GM21619 (cell line): Measurements from ENCODE around the gene EYA2.
"Not testable (repeated sequence)": the region's sequence is repeated elsewhere in the genome, so short reads cannot be mapped to it uniquely, and the experiment has no call there.

Source experiments
- ATAC-seq: cut with Tn5 transposase; IDR thresholded peaks from one replicate; pipeline ENCODE4 v1.9.1; 2021; ENCODE audit not compliant: unreplicated experiment

The EYA2 gene, protein sequence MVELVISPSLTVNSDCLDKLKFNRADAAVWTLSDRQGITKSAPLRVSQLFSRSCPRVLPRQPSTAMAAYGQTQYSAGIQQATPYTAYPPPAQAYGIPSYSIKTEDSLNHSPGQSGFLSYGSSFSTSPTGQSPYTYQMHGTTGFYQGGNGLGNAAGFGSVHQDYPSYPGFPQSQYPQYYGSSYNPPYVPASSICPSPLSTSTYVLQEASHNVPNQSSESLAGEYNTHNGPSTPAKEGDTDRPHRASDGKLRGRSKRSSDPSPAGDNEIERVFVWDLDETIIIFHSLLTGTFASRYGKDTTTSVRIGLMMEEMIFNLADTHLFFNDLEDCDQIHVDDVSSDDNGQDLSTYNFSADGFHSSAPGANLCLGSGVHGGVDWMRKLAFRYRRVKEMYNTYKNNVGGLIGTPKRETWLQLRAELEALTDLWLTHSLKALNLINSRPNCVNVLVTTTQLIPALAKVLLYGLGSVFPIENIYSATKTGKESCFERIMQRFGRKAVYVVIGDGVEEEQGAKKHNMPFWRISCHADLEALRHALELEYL

GRCh38 chr20:46894579-46894958 lies at the start of gene EYA2:
EYA2 (plus strand) TSS chr20:46894843; CDS start chr20:46990011, 95,168 bp downstream.
- no peak for ATAC-seq

DNA sequence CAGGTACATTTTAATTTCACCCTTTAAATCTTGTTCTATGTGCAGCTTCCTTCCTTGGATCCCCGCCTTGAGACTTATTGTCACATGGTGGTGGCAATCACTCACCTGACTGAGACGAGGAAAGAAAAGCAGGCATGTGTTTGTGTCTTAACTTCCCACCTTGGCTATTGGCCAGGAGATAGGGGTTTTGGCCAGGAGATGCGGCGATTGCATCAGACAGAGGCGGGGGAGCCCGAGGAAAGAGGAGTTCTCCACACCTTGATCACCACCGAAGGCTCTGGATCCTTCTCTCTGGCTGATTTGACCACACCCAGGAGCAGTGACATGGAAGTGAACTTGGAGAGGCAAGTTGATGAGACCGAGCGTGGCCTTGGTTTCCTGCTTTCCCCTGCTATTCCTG lies 49.7 kb upstream of the EYA2 start:
- no peak for ATAC-seq

GRCh38 chr20:46849269-46849668 lies 45.4 kb upstream of the EYA2 start:
- no peak for ATAC-seq

GRCh38 chr20:46849751-46850150 lies 44.9 kb upstream of the EYA2 start:
- no peak for ATAC-seq

GRCh38 chr20:46850416-46850815 lies 44.2 kb upstream of the EYA2 start:
- ATAC-seq, result no peak

DNA sequence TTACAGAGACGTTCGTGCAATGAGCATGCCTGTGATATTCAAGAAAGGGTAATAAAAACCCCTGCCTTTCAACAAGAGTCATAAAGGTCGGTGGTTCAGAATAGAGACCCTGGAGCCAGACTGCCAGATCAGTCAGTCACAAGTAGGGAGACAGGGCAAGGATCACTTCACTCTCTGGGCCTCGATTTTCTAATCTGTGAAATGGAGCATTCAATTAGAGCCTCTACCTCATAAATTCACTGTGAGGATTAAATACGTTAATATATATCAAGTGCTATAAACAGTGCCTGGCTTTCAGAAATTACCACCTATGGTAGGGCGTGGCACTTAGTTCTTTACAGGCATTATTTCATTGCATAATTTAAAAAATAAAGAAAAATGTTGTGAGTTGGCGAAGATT lies 43.7 kb upstream of the EYA2 start:
- no peak for ATAC-seq

- ATAC-seq, result no peak
Observed at GRCh38 chr20:46851746-46852145, 42.9 kb upstream of the EYA2 start.

DNA sequence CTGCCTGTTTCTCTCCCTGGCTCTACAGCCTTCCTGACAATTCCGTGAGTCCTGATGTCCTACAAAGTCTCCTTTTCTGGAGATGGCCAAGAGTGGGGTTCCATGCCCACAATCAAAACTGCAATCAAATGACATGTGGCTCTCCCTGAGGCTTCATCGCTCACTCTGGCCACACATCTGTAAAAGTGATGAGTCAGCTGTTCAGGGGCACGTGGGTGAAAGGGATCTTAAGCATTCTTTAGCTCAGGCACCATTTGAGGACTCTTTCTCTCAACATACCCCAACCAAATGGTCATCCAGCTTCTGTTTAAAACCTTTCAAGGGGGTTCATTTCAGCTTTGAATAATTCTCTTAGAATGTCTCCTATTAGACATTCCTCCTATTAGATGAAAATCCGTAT lies 42.3 kb upstream of the EYA2 start:
- no peak for ATAC-seq

DNA sequence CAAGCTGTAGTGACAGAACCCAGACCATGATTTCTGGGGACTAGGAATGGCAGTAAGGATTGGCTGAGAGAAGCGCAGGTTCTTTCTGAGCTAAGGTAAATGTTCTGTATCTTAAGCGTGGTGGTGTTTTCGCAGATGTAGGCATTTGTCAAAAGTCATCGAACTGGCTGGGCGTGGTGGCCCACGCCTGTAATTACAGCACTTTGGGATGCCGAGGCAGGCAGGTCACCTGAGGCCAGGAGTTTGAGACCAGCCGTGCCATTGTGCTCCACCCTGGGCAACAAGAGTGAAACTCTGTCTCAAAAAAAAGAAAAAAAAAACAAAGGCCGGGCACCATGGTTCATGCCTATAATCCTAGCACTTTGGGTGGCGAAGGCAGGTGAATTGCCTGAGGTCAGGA lies 40.7 kb upstream of the EYA2 start:
- ATAC-seq, result no peak

DNA sequence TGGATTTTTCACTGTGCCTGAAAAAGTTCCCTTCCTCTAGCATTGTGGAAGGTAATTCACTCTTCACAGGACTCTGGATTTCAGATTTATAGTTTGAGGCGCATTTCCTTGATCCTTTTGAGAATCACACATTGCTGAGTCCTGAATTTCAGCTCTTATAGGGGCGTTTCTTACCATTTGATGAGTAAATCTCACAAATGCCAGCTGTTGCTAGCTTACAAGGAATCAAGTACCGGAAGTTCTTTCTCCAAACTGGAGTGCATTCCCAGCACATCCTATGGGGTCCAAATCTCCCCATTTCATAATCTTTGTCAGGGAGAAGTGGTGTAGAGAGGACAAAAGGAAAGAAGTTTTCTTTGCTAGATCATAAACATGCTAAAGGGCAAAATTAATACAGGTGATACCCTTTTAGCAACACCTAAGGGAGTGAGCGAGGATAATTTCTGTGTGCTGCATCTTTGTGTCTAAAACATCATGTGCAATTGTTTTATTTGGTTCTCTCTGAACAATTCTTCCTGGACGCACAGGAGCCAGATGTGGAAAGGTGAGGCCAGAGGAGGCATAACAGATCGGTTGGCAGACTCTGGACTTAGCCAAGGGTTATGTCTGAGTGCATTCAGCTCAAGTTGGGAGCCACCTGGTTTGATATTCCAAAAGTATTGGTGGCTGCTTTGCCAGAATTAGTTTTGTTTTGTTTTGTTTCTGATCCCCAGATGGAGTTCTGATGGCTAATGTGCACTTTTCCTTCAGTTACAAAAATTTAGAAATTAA lies 37.4 kb upstream of the EYA2 start:
- no peak for ATAC-seq

- ATAC-seq, result no peak
Observed at GRCh38 chr20:46865824-46866223, 28.8 kb upstream of the EYA2 start.

DNA sequence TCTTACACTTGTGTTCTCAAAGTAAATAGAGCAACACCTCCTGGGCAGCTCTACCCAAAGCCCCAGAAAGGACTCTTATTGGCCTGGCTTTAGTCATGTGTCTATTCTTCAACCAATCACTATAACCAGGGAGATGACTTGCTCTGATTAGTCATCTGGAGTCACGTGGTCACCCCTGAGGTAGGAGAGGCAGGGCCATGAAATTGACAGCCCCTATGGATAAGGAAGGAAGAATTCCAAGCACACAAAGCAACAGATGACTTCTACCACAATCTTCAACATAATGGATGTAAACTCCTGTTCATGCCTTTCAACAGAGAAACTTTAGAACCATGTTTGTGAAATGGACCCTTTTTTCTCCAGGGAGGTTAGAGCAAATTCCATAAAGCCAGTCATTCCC lies 24.6 kb upstream of the EYA2 start:
- ATAC-seq, result no peak

DNA sequence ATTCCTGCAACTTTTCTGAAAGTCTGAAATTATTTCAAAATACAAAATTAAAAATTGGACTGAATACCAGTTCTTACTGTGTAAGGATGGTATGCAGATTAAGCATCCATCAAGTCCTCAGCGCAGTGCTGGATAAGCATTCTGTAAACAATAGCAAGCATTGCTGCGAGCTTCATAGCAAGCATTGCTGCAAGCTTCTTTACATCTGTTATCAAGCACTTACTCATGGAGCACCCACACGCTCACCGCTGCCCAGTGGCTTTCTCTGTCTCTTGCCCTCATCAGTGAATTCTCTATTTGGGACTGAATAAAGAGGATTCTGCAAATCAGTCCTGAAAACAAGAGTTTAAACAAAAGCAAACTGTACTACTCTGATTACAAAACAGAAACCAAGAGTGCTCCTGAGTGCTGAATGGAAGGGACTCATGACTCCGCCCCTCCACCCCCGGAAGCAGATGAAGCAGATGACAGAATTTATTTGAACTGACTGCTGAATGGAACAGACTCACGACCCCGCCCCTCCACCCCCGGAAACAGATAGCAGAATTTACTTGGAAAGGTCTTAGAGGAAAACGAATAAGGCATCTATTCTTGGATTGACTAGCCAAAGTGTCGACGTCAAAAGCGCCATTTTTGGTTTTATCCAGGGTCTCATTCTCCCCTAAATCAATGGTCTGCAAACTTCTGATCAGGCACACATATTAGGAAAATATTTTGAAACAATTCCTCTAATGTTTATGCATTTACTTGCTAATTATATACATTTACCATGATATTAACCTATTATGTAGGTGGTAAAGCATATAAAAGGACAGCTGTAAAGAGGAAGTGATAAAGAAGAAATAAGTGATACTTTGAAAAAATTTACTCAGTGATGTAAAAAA lies 22.1 kb upstream of the EYA2 start:
- no peak for ATAC-seq

DNA sequence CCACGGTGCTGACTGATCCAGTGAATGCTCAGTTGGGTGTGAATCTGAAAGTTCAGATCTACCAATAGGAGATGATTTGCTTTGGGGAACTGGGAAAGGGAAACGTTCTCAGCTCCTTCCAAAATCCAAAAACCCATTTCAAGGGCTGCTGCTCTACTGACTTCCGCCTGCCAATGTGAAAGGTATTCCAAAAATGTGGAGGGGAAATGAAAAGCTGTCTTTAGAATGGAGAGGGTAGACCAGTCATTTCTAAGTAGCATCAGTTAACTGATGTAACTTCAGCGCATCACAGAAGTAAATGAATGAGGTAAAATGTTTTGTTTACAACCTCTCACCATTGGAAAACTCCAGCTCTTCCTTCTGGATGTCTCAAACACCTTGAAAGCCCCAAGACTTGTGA lies 19.6 kb upstream of the EYA2 start:
- ATAC-seq, result no peak

DNA sequence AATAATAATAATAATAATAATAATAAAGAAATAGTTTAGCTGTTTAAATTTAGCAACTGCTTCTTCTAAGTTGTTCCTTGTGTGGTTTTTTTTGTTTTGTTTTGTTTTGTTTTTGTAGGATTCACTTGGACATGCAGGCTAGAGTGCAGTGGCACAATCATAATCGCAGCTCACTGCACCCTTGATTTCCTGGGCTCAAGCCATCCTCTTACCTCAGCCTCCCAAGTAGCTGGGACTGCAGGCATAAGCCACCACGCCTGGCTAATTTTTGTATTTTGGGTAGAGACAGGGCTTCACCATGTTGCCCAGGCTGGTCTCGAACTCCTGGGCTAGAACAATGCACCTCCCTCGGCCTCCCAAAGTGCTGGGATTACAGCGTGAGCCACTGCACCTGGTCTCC lies 15.3 kb upstream of the EYA2 start:
- no peak for ATAC-seq

GRCh38 chr20:46879963-46880362 lies 14.7 kb upstream of the EYA2 start:
- ATAC-seq, result not testable (repeated sequence)

DNA sequence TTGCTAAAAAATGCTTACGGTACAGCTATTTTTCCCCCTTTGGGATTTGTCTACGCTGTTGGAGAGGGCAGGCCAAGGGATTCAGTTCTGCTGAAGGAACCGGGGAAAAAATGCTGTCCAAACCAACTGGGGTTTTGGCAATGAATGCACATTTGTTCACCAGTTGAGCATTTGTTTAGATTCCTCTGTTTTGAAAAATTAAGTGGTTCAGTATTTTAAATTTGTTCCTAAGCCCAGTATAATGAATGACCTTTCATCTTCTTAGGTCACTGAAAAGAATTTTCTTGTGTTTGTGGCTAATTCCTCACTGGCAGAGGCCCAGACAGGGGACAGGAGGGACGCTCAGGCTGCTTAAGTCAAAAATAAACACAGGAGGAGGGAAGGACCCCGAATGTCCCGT lies 10.8 kb upstream of the EYA2 start:
- ATAC-seq, result no peak

DNA sequence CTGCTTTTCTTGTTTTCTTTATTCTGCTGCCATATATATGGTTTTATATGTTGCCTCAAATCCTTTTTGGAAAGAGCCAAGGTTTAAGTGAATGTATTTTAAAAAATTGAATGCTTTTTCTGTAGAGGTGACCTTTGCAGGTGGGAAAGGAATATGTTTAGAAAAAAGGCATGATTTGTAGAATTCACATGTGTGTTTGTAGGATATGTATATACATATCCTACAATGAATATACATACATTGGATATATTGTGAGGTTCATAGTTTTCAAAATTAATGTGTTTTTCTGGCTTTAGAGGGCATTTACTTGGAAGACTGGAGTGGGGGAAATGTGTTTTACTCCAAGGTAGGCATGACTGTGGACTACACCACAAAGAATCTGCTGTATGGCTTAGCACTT lies 4.0 kb upstream of the EYA2 start:
- ATAC-seq, result no peak

- no peak for ATAC-seq
Observed at GRCh38 chr20:46893051-46893450, 1.6 kb upstream of the EYA2 start.

DNA sequence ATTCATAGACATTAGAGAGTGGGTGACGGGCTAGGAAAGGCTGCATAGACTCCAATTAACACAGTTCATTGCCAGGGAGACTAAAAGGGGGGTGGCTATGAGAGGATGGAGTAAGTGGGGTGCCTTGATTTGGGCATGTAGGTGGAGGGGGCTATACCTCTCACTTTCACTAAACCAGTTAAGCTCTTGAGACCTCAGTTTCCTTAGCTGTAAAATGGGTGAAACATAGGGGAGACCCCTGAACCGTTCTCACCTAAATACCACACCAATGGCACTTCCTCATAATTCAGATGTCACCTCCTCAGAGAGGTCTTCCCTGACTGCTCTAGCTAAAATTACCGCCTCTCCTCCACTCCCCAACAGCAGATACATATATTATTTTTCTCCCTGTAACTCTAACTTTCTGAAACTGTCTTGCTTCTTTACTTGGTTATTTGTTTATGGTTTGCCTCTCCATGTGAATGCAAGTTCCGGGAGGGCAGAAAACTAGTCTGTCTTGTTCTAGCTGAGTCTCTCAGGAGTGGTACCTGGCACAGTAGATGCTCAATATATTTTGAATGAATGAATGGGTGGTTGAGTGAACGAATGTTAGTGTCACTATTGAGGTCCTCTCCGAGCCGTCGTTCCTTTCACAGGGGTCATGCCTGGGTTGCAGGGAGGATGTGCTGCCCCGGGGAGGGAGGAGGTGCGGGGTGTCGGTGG lies 615 bp upstream of the EYA2 start:
- no peak for ATAC-seq
